IPS-11a (cell line): Measurements from ENCODE around the gene CFAP92.
"Not testable (repeated sequence)": the region's sequence is repeated elsewhere in the genome, so short reads cannot be mapped to it uniquely, and the experiment has no call there.

Experiments
- H3K4me3 ChIP-seq: one replicate; pipeline ENCODE4 v1.5.1; 2013; ENCODE audit warnings: low read depth, low read length, control low read depth

The CFAP92 gene

DNA sequence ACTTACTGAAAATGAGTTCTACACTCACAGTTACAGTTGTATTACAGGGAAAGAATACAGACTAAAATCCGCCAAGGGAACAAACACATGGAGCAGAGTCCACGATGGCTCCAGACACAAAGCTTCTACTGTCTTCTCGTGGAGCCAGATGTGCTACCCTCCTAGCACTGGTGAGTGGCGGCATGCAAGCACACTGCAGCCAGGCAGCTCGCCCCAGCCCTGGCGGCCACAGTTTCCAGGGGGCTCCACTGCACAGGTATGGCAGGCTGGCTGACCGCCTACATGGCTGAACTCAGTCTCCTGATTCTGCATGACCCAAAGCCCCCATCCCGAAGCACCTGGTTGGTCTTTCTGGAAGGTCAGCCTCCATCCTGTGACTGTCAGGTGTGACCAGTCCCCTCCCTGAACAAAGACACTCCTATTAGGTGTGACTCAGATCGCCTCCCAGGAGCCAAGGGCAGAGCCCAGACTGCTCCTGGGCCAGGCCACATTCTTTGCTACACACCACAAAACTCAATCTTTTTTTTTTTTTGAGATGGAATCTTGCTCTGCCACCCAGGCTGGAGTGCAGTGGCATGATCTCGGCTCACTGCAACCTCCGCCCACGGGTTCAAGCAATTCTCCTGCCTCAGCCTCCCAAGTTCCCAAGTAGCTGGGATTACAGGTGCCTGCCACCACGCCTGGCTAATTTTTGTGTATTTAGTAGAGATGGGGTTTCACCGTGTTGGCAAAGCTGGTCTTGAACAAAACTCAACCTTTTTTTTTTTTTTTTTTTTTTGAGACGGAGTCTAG, 51.5 kb downstream of the CFAP92 start:
- no peak overlapping the region for H3K4me3 ChIP-seq

DNA sequence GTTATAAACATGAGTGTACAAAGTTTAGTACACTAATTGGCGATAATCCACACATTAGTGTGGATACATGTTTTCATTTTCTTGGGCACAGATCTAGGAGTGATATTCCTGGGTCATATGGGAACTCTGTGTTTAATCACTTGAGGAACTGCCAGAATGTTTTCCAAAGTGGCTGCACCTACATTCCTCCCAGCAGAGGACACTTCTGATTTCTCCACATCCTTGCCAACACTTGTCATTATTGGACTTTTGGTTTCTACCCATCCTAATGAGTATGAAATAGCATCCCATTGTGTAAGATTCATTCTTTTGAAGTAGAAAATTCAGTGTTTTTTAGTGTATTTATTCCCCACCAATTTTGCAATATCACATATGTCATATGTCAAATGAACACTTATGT, 53.6 kb downstream of the CFAP92 start:
- H3K4me3 ChIP-seq, result no peak overlapping the region

DNA sequence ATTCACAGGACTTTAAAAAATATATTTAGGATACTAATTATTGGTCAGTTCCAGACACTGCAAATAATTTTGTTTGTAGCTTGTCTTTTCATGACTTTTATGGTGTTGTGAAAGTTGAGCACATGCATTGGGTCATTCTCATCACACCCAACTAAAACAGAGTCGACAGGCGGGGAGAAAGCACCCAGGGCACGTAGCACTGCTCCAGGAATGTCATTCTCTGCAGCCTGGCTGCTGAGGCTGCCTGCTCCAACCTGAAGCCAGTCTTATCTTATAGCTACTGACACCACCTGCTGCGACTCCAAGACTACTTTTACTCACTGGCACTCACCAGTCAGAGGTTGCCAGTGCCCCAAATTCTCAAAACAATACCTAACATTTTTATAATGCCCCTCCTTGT, 57.5 kb downstream of the CFAP92 start:
- no peak overlapping the region for H3K4me3 ChIP-seq

DNA sequence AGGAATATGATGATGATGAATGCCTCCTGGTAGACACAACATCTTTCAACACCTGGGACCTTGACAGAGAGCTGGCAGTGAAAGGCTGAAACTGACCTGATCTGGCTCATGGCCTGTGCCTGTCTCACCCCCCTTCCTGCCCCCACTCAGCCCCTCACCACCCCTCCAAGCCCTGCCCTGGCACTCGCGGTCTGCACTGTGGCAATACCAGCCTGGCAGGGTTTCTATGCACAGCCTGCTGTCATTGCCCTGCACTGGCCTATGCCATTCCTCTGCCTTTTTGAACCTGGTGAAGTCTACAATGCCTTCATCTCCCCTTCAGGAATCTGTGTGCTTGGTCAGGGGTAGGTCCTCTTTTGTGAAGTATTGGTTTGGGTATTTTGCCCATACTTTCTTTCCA, 58.0 kb downstream of the CFAP92 start:
- H3K4me3 ChIP-seq, result no peak overlapping the region

DNA sequence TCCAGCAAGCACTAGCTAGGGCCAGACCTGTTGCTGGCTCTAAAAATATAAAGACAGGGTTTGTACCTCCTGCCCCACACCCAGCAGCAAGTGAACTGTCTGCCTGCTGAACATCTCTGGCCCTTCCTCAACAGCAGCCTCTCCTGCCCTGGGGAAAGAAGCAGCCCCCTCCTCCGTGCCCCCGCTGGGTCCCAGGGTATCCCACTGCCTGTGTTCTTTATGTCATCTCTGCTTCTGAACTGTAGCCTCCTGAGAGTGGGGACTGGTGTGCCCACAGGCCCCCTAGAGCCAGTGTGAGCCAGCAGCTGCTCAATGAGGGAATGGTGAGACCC, 60.0 kb downstream of the CFAP92 start:
- H3K4me3 ChIP-seq, result no peak overlapping the region

DNA sequence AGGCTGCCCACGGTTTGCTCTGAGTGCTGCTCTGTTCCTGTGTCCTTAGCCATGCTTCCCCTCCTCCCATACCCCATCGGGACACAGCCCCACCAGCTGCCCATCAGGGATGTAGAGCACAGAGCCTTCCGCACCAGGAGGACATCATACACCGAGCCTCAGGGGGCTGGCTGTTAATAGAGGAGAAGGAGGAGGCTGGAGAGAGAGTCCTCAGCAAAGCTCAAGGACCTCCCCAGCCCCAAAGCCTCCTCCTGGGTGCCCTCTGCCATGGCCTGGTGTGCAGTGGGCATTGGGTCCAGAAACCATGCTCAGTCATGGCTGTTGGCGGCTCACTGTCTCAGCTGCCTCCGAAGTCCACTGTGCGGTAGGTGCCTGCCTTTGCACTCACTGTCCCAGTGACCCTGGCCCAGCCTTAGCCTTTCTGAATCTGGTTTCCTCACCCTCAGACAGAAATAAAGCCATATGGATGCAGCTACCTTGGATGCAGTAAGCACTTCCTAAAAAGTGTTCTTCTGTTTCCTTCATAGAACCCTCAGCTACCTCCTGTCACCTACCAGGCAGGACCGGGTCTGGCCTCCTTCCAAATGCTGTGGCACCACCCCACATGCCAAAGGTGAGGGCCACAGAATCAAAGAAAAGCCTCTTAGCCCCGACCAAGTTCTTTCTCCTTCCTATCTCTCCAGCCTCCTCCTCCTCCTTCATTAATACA, 60.5 kb downstream of the CFAP92 start:
- H3K4me3 ChIP-seq, result no peak overlapping the region

DNA sequence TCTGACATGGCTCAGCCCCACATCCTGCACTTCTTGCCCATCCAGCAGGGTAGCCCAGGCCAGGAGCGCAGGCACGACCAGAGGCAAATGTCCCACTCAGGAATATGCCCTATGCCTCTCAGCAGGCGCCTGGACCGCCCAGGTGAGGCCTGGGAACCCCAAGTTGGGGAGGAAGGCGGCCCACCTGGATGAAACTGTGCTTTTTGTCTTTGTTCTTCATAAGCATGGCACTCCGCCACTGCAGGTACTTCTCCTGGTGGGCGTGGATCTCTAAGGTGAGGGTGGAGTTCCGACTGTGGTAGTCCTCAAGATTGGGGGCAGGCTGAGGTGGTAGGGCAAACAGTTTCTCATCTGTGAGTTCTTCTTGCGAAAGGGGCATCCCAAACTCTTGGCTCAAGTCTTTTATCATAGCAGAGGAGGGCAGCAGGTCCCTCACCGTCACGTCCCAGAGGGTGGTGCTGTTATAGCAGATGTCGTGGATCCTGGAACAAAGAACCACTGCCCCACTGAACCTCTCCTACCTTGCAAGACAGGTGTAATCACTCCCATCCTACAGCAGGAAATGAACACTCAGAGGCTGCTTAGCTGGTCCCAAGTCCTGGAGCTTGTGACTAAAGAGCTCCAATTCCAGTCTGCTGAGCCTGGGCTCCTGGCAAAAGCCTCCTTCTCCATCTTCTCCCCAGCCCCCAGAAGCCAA, 61.2 kb downstream of the CFAP92 start:
- H3K4me3 ChIP-seq, result no peak overlapping the region

DNA sequence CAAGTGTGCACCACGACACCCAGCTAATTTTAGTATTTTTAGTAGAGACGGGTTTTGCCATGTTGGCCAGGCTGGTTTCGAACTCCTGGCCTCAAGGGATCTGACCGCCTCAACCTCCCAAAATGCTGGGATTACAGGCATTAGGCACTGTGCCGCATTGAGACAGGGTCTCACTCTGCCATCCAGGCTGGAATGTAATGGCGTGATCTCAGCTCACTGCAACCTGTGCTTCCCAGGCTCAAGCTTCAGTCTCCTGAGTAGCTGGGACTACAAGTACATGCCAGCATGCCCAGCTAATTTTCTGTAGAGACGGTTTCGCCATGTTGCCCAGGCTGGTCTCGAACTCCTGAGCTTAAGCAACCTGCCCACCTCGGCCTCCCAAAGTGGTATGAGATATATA, 62.8 kb downstream of the CFAP92 start:
- H3K4me3 ChIP-seq, result no peak overlapping the region

DNA sequence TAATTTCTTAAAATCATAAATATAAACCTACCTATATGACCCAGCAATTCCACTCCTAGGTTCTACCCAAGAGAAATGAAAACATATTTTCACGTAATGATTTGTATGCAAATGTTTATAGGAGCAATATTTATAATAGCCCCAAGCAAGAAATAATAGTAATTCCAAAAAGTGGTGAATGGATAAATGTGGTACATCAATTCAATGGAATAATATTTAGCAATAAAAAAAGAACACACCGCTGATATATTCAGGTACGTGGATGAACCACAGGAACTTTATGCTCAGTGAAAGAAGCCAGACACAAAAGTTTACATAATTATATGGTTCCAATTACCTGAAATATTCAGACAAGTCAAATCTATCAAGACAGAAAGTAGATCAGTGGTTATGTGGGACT, 64.5 kb downstream of the CFAP92 start:
- no peak overlapping the region for H3K4me3 ChIP-seq

DNA sequence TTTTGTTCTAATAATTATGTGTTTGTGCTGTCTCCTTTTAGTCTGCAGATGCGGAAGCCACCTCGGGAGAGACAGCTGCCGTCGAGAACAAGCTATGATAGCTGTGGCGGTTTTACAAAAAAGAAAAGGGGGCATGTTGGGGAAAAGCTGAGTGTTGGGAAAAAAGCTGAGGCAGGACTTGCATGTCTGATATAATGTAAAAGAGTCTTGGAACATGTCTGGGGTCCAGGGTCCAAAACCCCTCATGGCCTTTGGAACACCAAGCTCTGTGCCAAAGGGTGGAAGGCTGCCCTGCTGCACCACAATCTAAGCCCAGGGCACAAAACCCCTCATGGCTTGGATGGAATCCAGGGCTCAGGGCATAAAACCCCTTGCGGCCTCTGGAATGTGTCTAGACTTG, 69.9 kb downstream of the CFAP92 start:
- not testable (repeated sequence) for H3K4me3 ChIP-seq

DNA sequence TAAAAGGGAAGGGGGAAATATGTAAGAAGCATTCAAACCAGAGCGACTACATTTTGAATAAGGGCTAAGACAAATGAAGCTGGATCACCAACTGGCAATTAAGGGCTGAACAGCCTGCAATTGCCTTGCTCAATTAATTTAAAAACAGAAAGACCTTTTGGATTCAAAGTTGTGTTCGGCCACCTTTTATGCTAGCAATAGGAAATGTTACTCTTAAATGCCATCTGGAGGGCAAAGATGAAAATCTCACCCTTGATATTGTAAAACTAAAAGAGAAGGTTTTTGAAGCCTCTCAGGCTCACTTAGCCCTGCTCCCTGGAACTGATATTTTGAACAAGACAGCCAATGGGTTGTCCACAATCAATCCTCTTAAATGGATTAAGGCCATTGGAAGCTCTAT, 70.3 kb downstream of the CFAP92 start:
- H3K4me3 ChIP-seq, result no peak overlapping the region

DNA sequence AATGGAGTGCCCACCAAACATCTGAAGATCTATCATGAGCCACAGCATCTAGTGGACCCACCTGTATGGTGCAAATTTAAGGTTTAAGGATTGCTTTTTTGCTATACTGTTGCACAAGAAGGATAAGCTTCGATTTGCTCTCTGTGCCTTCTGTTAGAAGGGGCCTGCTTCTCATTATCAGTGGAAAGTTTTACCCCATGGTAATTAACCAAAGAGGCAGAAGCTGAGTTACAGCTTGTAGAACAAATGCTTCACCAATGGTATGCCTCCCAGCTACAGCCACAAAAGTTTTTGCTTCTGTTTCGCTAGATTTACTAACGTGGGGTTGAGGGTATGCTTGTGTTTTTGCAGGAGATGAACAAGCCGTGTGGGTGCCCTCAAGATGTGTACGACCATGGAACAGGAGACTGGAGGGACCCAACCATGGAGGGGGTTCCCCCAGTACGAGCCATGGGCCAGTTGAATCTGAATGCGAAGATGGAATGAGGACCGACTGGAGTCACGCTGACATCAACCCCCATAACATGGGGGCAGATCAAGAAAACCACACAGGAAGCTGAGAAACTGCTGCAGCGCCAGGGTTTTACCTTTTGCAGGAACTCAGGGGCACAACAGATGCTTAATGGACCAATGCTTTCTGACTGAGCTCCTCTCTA, 70.9 kb downstream of the CFAP92 start:
- H3K4me3 ChIP-seq, result no peak overlapping the region

DNA sequence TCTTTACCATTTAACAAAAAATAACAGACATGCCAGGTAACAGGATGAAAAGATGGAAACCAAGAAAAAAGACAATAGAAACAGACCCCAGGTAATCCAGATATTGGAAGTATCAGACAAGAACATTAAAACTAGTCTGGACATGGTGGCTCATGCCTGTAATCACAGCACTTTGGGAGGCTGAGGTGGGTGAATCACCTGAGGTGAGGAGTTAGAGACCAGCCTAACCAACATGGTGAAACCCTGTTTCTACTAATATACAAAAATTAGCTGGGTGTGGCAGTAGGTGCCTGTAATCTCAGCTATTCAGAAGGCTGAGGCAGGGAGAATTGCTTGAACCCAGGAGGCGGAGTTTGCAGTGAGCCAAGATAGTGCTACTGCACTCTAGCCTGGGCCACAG, 73.9 kb downstream of the CFAP92 start:
- no peak overlapping the region for H3K4me3 ChIP-seq

DNA sequence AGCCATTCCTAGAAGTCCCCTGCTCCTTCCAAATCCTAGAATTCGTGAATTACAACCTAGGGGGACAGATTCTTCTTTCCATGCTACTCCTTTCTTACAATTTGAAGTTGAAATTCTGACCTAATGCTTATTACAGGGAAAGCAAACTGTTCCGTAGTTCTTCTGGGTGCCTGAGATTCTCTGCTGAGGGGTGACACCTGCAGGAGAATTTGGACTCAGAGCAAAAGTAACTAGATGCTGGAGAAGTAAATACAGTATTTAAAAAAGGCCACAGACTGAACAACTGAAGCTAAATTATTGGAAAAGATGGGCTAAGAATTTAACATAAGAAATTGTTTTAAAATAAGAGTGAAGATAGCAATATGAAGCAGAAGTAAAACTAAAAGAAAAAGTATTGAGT, 76.6 kb downstream of the CFAP92 start:
- no peak overlapping the region for H3K4me3 ChIP-seq

DNA sequence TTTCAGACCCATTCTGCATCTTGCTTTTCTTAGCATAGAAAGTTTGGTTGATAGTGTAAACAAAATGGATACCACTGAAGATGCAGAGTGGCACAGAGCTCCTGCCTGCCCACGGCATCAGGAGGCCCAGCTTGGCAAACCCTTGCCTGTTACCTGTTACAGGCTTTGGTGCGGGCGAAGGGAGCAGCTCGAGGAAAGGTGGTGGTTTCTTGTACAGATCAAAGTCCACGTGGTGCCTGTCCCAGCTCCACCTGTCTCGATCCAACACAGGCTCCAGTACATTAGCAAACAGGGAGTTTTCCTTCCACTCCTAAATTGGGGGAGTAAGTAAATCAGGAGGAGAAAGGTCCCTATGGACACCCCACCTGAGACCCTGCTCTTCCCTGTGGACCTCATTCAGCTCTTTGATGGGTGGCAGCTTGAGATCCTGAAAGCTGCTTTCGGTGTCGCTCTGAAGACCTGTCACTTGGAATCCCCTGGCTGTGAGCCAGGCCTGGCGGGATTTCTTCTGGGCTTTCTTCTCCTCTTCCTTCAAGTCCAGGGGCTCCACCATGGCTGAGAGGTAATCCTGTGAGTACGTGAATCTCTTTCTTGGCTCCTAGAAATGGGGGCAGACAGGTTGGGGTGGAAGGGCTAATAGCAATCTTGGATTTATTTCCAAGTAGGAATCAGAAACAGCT, 78.8 kb downstream of the CFAP92 start:
- H3K4me3 ChIP-seq, result no peak overlapping the region

DNA sequence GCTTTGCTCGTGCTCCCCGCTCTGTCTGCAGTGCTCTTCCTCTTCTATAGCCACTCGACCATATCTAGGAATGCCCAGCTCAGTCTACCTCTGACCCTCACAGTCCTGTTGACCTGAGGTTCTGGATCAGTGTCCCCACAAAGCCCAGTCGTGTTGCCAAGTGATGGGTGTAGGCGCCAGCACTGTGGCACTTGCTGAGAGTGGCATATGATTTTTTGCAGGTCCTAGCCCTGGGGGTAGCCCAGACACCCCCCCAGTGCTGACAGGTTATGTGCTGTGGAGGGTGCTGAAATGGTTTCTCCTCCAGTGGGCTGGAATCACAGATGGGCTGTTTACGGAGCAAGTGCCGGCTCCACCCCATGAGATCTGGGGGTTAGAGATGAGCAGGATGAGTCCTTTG, 82.0 kb downstream of the CFAP92 start:
- no peak overlapping the region for H3K4me3 ChIP-seq

DNA sequence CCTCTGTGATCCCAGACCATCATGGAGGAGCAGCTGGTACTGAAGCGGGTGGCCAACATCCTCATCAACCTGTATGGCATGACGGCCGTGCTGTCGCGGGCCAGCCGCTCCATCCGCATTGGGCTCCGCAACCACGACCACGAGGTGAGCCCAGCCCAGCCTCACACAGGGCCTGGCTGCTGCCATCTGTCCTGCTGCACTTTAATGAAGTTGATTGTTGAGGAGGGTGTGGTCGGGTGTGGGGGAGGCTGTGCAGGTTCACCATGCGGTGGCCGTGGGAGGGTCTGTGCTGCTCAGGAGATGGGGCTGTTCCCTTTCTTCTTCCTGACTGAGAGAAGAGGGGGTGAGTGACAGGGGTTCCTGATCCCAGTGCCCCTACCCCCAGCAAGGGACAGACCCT, 83.9 kb downstream of the CFAP92 start:
- no peak overlapping the region for H3K4me3 ChIP-seq

DNA sequence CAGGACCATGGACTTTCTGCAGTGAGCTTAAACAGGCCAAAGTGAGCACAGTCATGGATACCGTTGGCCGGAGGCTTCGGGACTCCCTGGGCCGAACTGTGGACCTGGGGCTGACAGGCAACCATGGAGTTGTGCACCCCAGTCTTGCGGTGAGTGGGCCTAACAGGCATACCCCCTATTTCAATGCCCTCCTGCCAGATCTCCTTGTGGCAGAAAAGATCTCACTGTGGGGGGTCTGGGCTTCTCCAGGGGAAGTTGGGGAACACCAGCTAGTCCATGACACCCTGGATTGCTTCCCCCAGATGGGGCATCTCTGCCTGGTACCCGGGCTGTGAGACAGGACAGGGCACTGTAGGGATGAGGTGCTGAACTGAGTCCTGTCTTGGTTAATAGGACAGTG, 84.9 kb downstream of the CFAP92 start:
- H3K4me3 ChIP-seq, result no peak overlapping the region

DNA sequence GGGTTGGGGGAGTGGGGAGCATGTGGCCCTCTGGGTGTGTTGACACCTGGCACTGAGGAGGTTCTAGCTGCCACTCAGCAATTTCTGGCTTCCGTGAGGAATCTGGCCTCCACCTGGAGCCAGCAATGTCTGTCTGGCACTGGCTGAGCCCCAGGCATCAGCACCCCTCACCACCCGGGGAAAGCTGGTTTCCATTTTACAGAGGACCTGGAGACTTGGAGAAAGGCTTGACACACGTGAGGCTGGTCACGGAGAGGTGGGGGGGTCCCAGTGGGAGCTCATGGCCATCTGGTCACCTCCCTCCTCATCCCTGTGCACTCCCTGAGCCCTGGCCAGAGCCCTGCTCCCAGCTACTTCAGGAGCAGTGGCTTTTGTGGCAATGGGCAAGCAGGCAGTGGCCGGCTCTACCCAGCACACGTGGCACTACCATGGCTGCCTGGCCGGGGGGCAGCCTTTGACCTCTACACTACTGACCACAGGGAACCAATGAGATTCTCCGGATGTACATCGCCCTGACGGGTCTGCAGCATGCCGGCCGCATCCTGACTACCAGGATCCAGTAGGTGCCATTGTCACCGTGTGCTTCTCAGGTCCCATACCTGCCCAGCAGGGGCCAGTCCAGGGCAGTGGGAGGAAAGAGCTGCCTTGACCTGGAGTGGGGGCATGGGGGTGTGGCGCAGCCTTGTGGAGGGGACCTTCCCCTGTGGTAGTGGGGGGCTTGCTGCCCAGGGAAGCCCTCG, 86.0 kb downstream of the CFAP92 start:
- no peak overlapping the region for H3K4me3 ChIP-seq

DNA sequence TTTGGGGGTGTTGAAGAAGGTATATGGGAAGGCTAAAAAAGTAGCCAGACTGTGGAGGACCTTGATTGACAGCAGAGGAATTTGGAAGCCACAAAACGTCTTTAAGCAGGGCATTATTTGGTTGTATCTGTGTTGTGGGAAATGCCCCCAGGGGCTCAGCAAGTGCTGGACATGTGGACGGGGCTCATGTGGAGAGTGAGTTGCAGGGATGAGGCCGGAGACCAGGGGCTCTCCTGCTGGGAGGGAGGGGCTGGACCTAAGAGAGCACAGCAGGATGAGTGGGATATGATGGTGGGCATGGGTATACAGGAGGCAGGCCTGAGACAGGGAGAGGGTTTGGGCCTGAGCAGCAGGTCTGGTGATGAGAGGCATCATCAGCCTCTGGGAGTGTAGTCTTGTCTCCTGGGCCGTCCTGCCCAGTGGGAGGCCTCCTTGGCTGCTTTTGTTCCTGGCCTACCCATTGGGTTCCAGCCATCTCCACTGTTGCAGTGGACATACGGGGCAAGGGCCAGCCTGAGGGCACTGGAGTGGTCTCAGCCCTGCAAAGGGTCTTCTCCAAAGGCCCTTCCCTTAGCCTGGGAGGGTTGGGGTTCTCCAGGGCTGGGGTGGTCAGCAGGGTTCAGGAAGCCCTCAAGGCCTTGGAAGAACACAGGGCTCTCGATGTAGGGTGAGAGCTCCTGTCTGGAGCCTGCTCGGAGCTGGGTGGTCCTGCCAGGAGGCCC, 86.9 kb downstream of the CFAP92 start:
- no peak overlapping the region for H3K4me3 ChIP-seq
